Breast epithelium (tissue), 3 donors: ENCODE measurements around the gene DNAJC3.

Source experiments
- CTCF ChIP-seq, 3 donors: fragments of 450-650 bp; IDR thresholded peaks; one replicate each; pipeline ENCODE4 v1.5.1; 2016 to 2017; ENCODE audit warnings: antibody characterized with exemption in 3 of 3, mild to moderate bottlenecking in 3 of 3, moderate library complexity in 3 of 3
- POLR2A ChIP-seq: fragments of 450-650 bp; IDR thresholded peaks from one replicate; pipeline ENCODE4 v1.6.1; 2016; ENCODE audit warnings: antibody characterized with exemption, mild to moderate bottlenecking, moderate library complexity

GRCh38 chr13:95660981-95661581, 15.9 kb upstream of the DNAJC3 start:
- TF ChIP-seq CTCF (IDR thresholded peaks at IDR 0.05) = peak in 1 of 3 donors; percentile 41
- no peak for TF ChIP-seq POLR2A
